ENCODE measurements around the gene ITPKB.
A peak's percentile ranks its signal among the peaks of the same experiment; 100 is the strongest.
"Not testable (repeated sequence)": the region's sequence is repeated elsewhere in the genome, so short reads cannot be mapped to it uniquely, and the experiment has no call there.

Gene ITPKB

GRCh38 chr1:226648421-226648820, 90.7 kb downstream of the ITPKB start:
- no peak for DNase-seq

- DNase-seq = no peak
Measured at GRCh38 chr1:226647719-226648118, 91.4 kb downstream of the ITPKB start.

DNA sequence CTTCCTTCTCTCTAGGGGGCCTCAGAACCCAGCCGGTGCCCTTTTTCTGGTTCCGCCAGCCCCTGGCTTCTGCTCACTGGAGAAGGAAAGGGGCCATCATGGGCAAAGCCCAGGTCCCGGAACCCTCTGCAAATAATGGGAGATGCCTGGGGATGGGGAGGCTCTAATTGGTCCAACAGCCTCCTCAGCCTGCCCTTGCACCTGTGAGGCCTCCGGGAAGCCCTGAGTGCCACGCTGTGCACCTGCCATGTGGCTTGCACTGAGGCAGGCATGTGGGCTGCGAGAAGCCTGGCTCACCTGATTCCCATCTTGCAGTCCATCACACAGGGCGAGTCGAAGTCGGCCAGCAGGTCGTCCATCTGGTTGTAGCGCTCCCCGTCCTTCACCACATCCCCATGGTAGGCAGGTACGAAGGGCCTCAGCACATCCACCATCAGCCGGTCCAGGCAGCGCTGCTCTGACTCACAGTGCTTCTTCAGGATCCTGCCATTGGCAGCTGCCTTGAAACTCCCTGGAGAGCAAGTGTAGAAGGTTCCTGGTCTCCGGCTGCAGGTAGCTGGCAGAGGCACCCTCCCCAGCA, 92.1 kb downstream of the ITPKB start:
- no peak for DNase-seq

DNA sequence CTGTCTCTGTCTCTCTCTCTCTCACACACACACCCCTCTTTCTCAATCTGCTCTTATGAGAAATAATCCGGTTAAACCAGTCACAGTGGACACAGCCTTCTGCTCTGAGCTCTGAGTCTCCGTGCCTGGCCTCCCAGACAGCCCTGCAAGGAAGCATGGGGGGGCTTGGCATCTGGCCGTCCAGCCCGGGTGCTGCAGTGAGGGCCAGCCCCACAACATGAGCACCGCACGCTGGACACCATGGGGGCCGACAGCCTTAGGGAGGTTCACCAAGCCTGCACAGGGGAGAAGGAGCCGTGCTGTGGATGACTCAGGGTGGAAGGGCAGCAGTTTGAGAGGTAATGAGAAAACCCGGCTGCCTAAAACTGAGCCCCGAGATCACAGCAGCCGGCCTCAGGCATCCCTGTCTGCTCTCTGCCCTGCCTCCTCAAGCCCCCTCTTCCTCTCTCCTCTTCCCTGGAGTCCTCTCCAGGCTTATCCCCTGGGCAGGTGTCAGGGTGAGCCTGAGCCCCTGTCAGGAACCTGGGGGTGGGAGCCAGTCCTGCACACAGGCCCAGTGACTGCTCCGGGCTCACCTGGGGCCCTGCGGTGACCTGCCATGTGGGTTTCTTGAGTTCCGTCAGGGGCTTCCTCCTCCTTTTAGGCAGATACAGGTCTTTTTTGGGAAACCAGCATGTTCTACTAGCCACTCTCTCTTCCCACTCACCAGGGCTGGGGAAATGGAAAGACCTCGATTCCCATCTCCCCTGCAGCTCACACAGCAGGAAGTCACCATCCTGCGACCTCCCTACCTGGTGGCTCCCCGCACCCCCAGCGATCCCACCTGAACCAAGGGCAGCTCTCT, 92.8 kb downstream of the ITPKB start:
- no peak for DNase-seq

- no peak for DNase-seq
Measured at GRCh38 chr1:226645279-226645976, 93.7 kb downstream of the ITPKB start.

DNA sequence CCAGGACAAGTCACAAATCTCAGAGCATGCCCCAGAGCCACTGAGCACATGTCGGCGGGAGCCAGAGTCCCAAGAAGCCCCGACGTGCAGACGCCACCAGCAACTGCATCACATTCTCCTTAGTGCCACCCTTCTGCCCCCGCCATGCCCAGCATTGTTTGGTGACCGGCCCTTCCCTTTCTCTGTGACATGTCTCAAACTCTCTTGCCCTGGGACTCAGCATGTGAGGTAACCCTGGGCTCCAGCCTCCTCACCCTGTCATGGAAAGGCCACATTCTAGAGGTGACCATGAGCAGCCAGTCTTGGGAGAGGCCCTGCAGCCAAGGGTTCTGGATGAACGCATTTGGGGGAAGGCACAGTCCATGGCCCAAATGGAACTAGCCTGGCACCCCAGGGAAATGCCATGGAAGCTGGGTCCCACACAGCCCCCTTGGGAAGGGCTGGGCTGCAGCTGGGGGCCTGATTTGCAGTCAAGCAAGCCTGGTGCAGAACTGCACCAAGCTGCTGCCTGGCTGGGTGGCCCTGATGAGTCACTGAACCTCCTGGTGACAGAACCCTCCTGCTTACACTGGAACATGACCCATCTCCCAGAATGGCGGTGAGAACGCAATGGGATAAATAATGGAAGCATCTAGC, 94.4 kb downstream of the ITPKB start:
- DNase-seq = no peak

- DNase-seq = no peak
Measured at GRCh38 chr1:226643611-226644540, 95.2 kb downstream of the ITPKB start.

- peak; percentile 30 for DNase-seq
Measured at GRCh38 chr1:226643177-226643576, 95.9 kb downstream of the ITPKB start.

- no peak for DNase-seq
Measured at GRCh38 chr1:226642421-226642820, 96.7 kb downstream of the ITPKB start.

DNA sequence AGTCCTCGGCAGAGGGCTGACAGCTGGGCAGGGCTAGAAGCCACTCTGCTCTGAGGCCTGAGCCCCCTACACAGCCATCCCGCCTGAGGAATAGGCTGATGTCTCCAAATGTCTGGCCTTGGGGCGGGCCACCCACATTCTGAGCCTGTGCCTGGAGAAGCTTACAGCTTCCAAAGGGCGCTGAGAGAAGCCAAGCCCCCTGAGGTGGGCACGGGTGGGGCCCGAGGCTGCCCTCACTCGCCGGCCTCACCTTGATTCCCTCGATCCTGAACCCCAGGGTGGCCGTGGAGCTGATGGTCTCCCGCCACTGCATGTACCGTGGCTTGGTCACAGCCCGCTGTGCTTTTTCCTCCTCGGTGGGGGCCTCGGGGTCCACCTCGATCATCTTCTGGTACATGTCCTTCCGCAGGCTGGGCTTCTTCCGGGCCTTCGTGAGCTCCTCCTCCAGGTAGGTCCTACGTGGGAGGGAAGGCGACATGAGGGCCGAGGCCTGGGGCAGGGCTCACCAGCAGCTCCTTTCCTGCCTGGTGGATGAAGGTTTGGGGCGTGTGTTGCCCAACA, 97.3 kb downstream of the ITPKB start:
- no peak for DNase-seq

GRCh38 chr1:226640321-226641136, 98.6 kb downstream of the ITPKB start:
- DNase-seq = no peak

GRCh38 chr1:226639631-226640061, 99.4 kb downstream of the ITPKB start:
- no peak for DNase-seq

- not testable (repeated sequence) for DNase-seq
Measured at GRCh38 chr1:226639206-226639605, 99.9 kb downstream of the ITPKB start.

DNA sequence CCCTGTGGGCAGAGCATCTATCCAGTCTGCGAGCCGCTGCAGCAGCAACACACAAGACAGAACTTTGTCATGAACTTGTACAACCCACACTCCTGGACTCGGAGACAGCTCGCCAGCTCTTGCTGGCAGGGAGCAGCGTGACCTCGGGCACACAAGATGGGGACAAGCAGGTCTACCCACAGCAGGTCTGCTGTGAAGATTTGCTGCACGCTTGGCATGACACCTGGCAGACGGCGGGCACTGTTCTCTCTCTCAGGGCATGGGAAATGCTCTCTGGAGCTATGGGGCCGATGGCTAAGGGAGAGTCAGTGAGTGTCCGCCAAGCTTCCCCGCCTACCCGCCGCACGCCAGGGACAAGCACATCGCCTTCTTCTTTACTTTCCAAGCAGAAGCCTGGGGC, 100.5 kb downstream of the ITPKB start:
- DNase-seq = no peak

GRCh38 chr1:226638001-226638601, 101.0 kb downstream of the ITPKB start:
- DNase-seq = no peak

GRCh38 chr1:226637147-226637935, 101.7 kb downstream of the ITPKB start:
- DNase-seq = no peak

- DNase-seq = no peak
Measured at GRCh38 chr1:226636847-226637096, 102.3 kb downstream of the ITPKB start.

GRCh38 chr1:226635456-226635941, 103.6 kb downstream of the ITPKB start:
- no peak for DNase-seq

DNA sequence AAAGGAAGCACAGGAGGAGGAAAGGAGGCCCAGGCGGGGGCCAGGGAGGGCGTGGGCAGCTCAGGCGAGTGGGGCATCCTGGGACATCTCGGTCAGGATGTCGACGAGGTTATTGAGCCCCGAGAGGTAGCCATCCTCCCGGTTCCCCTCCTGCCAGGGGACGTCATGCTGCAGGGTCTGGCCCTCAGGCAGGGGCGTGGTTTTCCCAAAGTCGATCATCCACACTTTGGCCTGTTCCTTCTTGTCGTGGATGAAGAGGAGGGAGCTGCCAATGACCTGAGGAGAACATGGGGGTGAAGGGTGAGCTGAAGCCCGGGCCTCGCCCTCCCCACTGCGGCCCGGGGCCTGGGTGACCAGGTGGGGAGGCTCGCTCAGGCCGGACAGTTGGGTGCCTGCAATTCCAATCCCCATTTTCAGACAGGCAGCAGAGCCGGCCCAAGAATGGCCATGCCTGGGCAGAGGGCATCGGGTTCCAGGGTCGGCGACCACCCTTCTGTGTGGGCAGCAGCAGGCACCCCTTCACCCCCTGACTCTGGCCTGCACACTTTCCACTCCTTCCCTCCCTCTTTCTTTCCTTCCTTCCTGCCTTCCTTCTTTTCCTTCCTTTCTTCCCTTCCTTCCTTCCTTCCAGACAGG, 104.4 kb downstream of the ITPKB start:
- DNase-seq = no peak

Measured in kidney glomerular epithelial cell (primary cell).